A549 (cell line): ENCODE data around the gene NKD1. TPM values are rescaled to one million over a fixed set of nuclear protein-coding genes. Genes with fewer than 3 reads are reported as not detected.

Source experiments
- ATAC-seq, 2 experiments: fragments of 200-7000 bp in 1 of 2; fragments of >200 bp in 1 of 2; cut with Nextera tagmentation in 1 of 2; cut with Tn5 transposase in 1 of 2; 3 replicates each; pipeline versions ENCODE4 v1.8.0 to v1.9.1; 2018 to 2020; ENCODE audit warnings: mild to moderate bottlenecking in 1 of 2, moderate library complexity in 1 of 2
- CTCF ChIA-PET: fragments of 300-600 bp; sonication (Branson Sonifier 250); formaldehyde crosslinking; extraction: SDS; loops from one replicate; lab custom pipeline; 2021; ENCODE audit warnings: antibody characterized with exemption, inconsistent platforms; lab: Yijun Ruan, JAX
- POLR2A ChIA-PET: fragments of 350-600 bp; formaldehyde crosslinking; extraction: SDS; loops from one replicate; lab custom pipeline; 2021; ENCODE audit warnings: antibody characterized with exemption, inconsistent platforms; lab: Yijun Ruan, JAX
- DNase-seq, 2 experiments: peaks; one replicate each; pipeline versions ENCODE4 v3.0.0 to v3.0.0-alpha.2; 2011 to 2016; ENCODE audit warnings: low read depth in 1 of 2, low spot score in 1 of 2
- FAIRE-seq: peaks from 2 replicates; lab custom pipeline; 2011; peaks lifted over from hg19 to GRCh38; lab: Jason Lieb, UNC
- H3K27ac ChIP-seq, 2 experiments: fragments of >200 bp; sonication (Bioruptor Twin); formaldehyde crosslinking; 3 replicates each; pipeline ENCODE4 v1.5.1; 2016 to 2017
- H3K4me1 ChIP-seq: fragments of >200 bp; sonication (Bioruptor Twin); formaldehyde crosslinking; 3 replicates; pipeline ENCODE4 v1.6.1; 2016
- H3K4me2 ChIP-seq: fragments of >200 bp; sonication (Bioruptor Twin); formaldehyde crosslinking; 3 replicates; pipeline ENCODE4 v1.6.1; 2016
- H3K4me3 ChIP-seq: fragments of >200 bp; sonication (Bioruptor Twin); formaldehyde crosslinking; 3 replicates; pipeline ENCODE4 v1.5.1; 2016
- H3K9me3 ChIP-seq: fragments of >200 bp; sonication (Bioruptor Twin); formaldehyde crosslinking; 3 replicates; pipeline ENCODE4 v1.6.1; 2016
- ATOH8 ChIP-seq: fragments of 250-450 bp; sonication (Bioruptor Pico); IDR thresholded peaks from 2 replicates; pipeline ENCODE4 v1.5.0; 2020; ENCODE audit warnings: low read depth, mild to moderate bottlenecking, moderate library complexity
- CBX8 ChIP-seq: fragments of 200-600 bp; sonication (generic); IDR thresholded peaks from 2 replicates; pipeline ENCODE4 v1.6.1; 2016
- CHD2 ChIP-seq: fragments of 150-350 bp; IDR thresholded peaks from 2 replicates; pipeline ENCODE4 v1.6.1; 2014; ENCODE audit warnings: low read length; ENCODE audit not compliant: partially characterized antibody
- CTCF ChIP-seq: fragments of >200 bp; sonication (Bioruptor Twin); formaldehyde crosslinking; IDR thresholded peaks from 3 replicates; pipeline ENCODE4 v1.5.1; 2016
- E2F6 ChIP-seq: IDR thresholded peaks from 2 replicates; pipeline ENCODE4 v1.6.1; 2012; ENCODE audit warnings: low read depth, borderline replicate concordance
- EHMT2 ChIP-seq: fragments of 200-600 bp; sonication (generic); IDR thresholded peaks from 2 replicates; pipeline ENCODE4 v1.6.1; 2016; ENCODE audit warnings: antibody characterized with exemption, low read depth, mild to moderate bottlenecking, moderate library complexity
- ELK1 ChIP-seq: fragments of 150-350 bp; IDR thresholded peaks from 2 replicates; pipeline ENCODE4 v1.6.1; 2014; ENCODE audit warnings: low read depth, mild to moderate bottlenecking, low read length
- EP300 ChIP-seq, 2 experiments: fragments of >200 bp; sonication (Bioruptor Twin); formaldehyde crosslinking; IDR thresholded peaks; 2 replicates in 1 of 2; 3 replicates in 1 of 2; pipeline ENCODE4 v1.6.1; 2016 to 2017
- FOSL2 ChIP-seq, 2 experiments: fragments of 450-650 bp in 1 of 2; fragments of >200 bp in 1 of 2; sonication (Bioruptor Twin) in 1 of 2; formaldehyde crosslinking; IDR thresholded peaks; 2 replicates each; pipeline versions ENCODE4 v1.5.0 to v1.6.1; 2016 to 2020; ENCODE audit warnings: mild to moderate bottlenecking in 1 of 2, moderate library complexity in 1 of 2
- FOXS1 ChIP-seq: fragments of 250-450 bp; sonication (Bioruptor Pico); IDR thresholded peaks from 2 replicates; pipeline ENCODE4 v1.5.0; 2020; ENCODE audit warnings: mild to moderate bottlenecking, moderate library complexity
- HEYL ChIP-seq: fragments of 250-450 bp; sonication (Bioruptor Pico); IDR thresholded peaks from 2 replicates; pipeline ENCODE4 v1.8.0; 2021; ENCODE audit warnings: mild to moderate bottlenecking, moderate library complexity
- JUN ChIP-seq, 2 experiments: fragments of >200 bp; sonication (Bioruptor Twin); formaldehyde crosslinking; IDR thresholded peaks; 2 replicates in 1 of 2; 3 replicates in 1 of 2; pipeline ENCODE4 v1.6.1; 2016 to 2017
- KDM1A ChIP-seq: fragments of 200-600 bp; sonication (generic); IDR thresholded peaks from 2 replicates; pipeline ENCODE4 v1.6.1; 2016; ENCODE audit warnings: low read depth, mild to moderate bottlenecking
- MAX ChIP-seq: IDR thresholded peaks from 2 replicates; pipeline ENCODE4 v1.6.1; 2012
- MAZ ChIP-seq: fragments of 150-350 bp; IDR thresholded peaks from 2 replicates; pipeline ENCODE4 v1.6.1; 2014; ENCODE audit warnings: antibody characterized with exemption, low read depth, low read length, borderline replicate concordance
- NPAS2 ChIP-seq: fragments of 250-450 bp; sonication (Bioruptor Pico); IDR thresholded peaks from 2 replicates; pipeline ENCODE4 v1.8.0; 2022; ENCODE audit warnings: mild to moderate bottlenecking, moderate library complexity, borderline replicate concordance
- PBX3 ChIP-seq: IDR thresholded peaks from 2 replicates; pipeline ENCODE4 v1.6.1; 2012
- PHF8 ChIP-seq: fragments of 200-600 bp; sonication (generic); IDR thresholded peaks from 2 replicates; pipeline ENCODE4 v1.6.1; 2016; ENCODE audit warnings: low read depth, mild to moderate bottlenecking, antibody characterized with exemption, moderate library complexity, borderline replicate concordance
- POLR2A ChIP-seq: IDR thresholded peaks from 2 replicates; pipeline ENCODE4 v1.6.1; 2012; ENCODE audit warnings: mild to moderate bottlenecking, low read length
- RFX5 ChIP-seq: fragments of 450-650 bp; IDR thresholded peaks from 2 replicates; pipeline ENCODE4 v1.7.1; 2014; ENCODE audit warnings: antibody characterized with exemption, mild to moderate bottlenecking, moderate library complexity
- RNF2 ChIP-seq: fragments of 200-600 bp; sonication (generic); IDR thresholded peaks from 2 replicates; pipeline ENCODE4 v1.6.1; 2016; ENCODE audit warnings: low read depth, mild to moderate bottlenecking, antibody characterized with exemption, moderate library complexity, borderline replicate concordance
- TFCP2L1 ChIP-seq: fragments of 250-450 bp; sonication (Bioruptor Pico); IDR thresholded peaks from 2 replicates; pipeline ENCODE4 v1.5.0; 2021; ENCODE audit warnings: mild to moderate bottlenecking
- ZC3H11A ChIP-seq: fragments of 450-650 bp; IDR thresholded peaks from 2 replicates; pipeline ENCODE4 v1.6.1; 2014; ENCODE audit warnings: antibody characterized with exemption, mild to moderate bottlenecking
- ZFP36 ChIP-seq: fragments of 450-650 bp; IDR thresholded peaks from 2 replicates; pipeline ENCODE4 v1.6.1; 2014; ENCODE audit warnings: borderline replicate concordance; ENCODE audit not compliant: partially characterized antibody
- WGBS: methylation state at CpG from one replicate; pipeline ENCODE4 v1.1.6; 2017; ENCODE audit errors: missing lambda C conversion rate; 5-methylcytosine and 5-hydroxymethylcytosine counted together
- polyA plus RNA-seq, 4 experiments: library from polyadenylated mRNA; depleted of rRNA in 3 of 4; stranded (reverse); fragments of >200 nt; fragmentation: RNase III in 1 of 4; extraction: RNeasy Plus Mini Kit Qiagen cat#74134 plus additional on column Dnase treatment in 1 of 4; gene quantifications; 2 replicates in 3 of 4; 3 replicates in 1 of 4; pipeline ENCODE4 v1.2.3, GENCODE V29; 2011 to 2017

NKD1 gene
- polyA plus RNA-seq, 2 of the 4 experiments (the other 2 are of a cell fraction) = 0.10 to 0.19 TPM

GRCh38 chr16:50679676-50680555 lies 131.7 kb downstream of the NKD1 start:
- Histone ChIP-seq H3K4me3 (no peak overlapping the region), H3K9me3 (0 out of 3 replicates have a peak, but pooled peaks cover 2% of the 10 kb centered on the region), H3K4me2 (no peak overlapping the region), H3K27ac (no peak overlapping the region), H3K4me1 (no peaks in the 10 kb centered on the region)
- CTCF ChIA-PET = interaction anchor here (0.9 to 4.7 kb wide), 5 partner anchors 8 to 126 kb away, joined by 3 to 24 read pairs (median 5); no protein-coding TSS in a partner anchor
- POLR2A ChIA-PET = no interaction called here
- WGBS = 34% methylated on average over 5 of the region's 6 CpGs
- no peak for DNase-seq
- FAIRE-seq = no peak
- TF ChIP-seq PBX3 = no peak
- no peak for TF ChIP-seq ELK1
- TF ChIP-seq JUN (IDR thresholded peaks at IDR 0.05) = no peak
- TF ChIP-seq ZC3H11A = no peak
- TF ChIP-seq RNF2 = no peak
- TF ChIP-seq CTCF = no peak
- no peak for TF ChIP-seq CBX8
- no peak for TF ChIP-seq E2F6
- no peak for TF ChIP-seq TFCP2L1 (CRISPR knock-in tag)
- TF ChIP-seq RFX5 = no peak
- TF ChIP-seq ATOH8 (CRISPR knock-in tag) = no peak
- no peak for TF ChIP-seq ZFP36
- ATAC-seq = no peak

GRCh38 chr16:50680556-50680893 lies 132.3 kb downstream of the NKD1 start:
- no peak for ATAC-seq
- no peak overlapping the region for H3K4me2 ChIP-seq
- H3K4me3 ChIP-seq = no peak overlapping the region
- H3K27ac ChIP-seq = no peak overlapping the region
- FAIRE-seq = no peak
- CTCF ChIA-PET = interaction anchor here (0.9 to 4.7 kb wide), 4 partner anchors 9 to 16 kb away, joined by 3 to 24 read pairs (median 14); no protein-coding TSS in a partner anchor
- no peaks in the 10 kb centered on the region for H3K9me3 ChIP-seq
- TF ChIP-seq MAZ (no peak), PHF8 (no peak), ATOH8 (CRISPR knock-in tag) (no peak), ELK1 (no peak), TFCP2L1 (CRISPR knock-in tag) (no peak), MAX (no peak), NPAS2 (no peak), PBX3 (no peak), FOSL2 (IDR thresholded peaks at IDR 0.05) (no peak), FOSL2 (CRISPR knock-in tag; IDR thresholded peaks at IDR 0.05) (no peak), HEYL (CRISPR knock-in tag) (no peak), EP300 (IDR thresholded peaks at IDR 0.05) (no peak), FOXS1 (CRISPR knock-in tag) (no peak), EHMT2 (no peak), POLR2A (no peak), KDM1A (no peak), CHD2 (no peak)
- TF ChIP-seq, all 56 proteins: peak for 0
- POLR2A ChIA-PET = no interaction called here
- DNase-seq = no peak
- 44% methylated on average over 3 of the region's 3 CpGs for WGBS
- no peaks in the 10 kb centered on the region for H3K4me1 ChIP-seq
